ENCODE results near the gene SLC30A9. TPM values are rescaled to one million over a fixed set of nuclear protein-coding genes. Genes with fewer than 3 reads are reported as not detected.

SLC30A9 gene
- total and polyA plus RNA-seq, 10 of the 15 experiments (the other 5 are each of a cell fraction or from before 2014, with no cell fraction given), result 12.1 to 75.9 (median 46.6) TPM

- TF ChIP-seq, protein P1, sequence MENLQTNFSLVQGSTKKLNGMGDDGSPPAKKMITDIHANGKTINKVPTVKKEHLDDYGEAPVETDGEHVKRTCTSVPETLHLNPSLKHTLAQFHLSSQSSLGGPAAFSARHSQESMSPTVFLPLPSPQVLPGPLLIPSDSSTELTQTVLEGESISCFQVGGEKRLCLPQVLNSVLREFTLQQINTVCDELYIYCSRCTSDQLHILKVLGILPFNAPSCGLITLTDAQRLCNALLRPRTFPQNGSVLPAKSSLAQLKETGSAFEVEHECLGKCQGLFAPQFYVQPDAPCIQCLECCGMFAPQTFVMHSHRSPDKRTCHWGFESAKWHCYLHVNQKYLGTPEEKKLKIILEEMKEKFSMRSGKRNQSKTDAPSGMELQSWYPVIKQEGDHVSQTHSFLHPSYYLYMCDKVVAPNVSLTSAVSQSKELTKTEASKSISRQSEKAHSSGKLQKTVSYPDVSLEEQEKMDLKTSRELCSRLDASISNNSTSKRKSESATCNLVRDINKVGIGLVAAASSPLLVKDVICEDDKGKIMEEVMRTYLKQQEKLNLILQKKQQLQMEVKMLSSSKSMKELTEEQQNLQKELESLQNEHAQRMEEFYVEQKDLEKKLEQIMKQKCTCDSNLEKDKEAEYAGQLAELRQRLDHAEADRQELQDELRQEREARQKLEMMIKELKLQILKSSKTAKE (IDR thresholded peaks at IDR 0.05; ENCODE audit: low read depth, poor library complexity, severe bottlenecking), result peak; percentile 40
- TF ChIP-seq, protein P2, sequence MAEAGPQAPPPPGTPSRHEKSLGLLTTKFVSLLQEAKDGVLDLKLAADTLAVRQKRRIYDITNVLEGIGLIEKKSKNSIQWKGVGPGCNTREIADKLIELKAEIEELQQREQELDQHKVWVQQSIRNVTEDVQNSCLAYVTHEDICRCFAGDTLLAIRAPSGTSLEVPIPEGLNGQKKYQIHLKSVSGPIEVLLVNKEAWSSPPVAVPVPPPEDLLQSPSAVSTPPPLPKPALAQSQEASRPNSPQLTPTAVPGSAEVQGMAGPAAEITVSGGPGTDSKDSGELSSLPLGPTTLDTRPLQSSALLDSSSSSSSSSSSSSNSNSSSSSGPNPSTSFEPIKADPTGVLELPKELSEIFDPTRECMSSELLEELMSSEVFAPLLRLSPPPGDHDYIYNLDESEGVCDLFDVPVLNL (IDR thresholded peaks at IDR 0.05; ENCODE audit: low read depth, low read length), result no peak
- TF ChIP-seq ATF7 (IDR thresholded peaks at IDR 0.05; ENCODE audit: low read depth) (0 out of 2 replicates have a peak, but pooled peaks have one; percentile 29), NR2C2 (IDR thresholded peaks at IDR 0.05; ENCODE audit: borderline replicate concordance, control insufficient read depth, insufficient read length, low read depth) (no peak), JUND (IDR thresholded peaks at IDR 0.05; ENCODE audit: low read depth, low read length) (no peak), ZNF592 (IDR thresholded peaks at IDR 0.05) (no peak), MTA2 (IDR thresholded peaks at IDR 0.05; ENCODE audit: low read depth) (peak; percentile 66), SUPT20H (IDR thresholded peaks at IDR 0.05; ENCODE audit: borderline replicate concordance, control insufficient read depth, low read depth, low read length) (no peak)
- TF ChIP-seq, protein P3, sequence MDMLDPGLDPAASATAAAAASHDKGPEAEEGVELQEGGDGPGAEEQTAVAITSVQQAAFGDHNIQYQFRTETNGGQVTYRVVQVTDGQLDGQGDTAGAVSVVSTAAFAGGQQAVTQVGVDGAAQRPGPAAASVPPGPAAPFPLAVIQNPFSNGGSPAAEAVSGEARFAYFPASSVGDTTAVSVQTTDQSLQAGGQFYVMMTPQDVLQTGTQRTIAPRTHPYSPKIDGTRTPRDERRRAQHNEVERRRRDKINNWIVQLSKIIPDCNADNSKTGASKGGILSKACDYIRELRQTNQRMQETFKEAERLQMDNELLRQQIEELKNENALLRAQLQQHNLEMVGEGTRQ (IDR thresholded peaks at IDR 0.05; ENCODE audit: borderline replicate concordance, low read depth, low read length), result no peak
Measured at GRCh38 chr4:42078184-42078801, 88.0 kb downstream of the SLC30A9 start (continued).
